OCI-LY7 (cell line): ENCODE measurements around the gene OR4F15. TPM values are rescaled to one million over a fixed set of nuclear protein-coding genes. Genes with fewer than 3 reads are reported as not detected.

Source experiments
- BruUV-seq: library from RNA; stranded (reverse); fragments of 400-500 nt; replicated peaks from 2 replicates; lab custom pipeline; 2021; lab: Mats Ljungman, UMichigan
- CTCF ChIA-PET: fragments of 300-600 bp; sonication (Branson Sonifier 250); formaldehyde crosslinking; loops from one replicate; lab custom pipeline; 2022; ENCODE audit warnings: antibody characterized with exemption; ENCODE audit not compliant: unreplicated experiment; lab: Charles Lee
- POLR2A ChIA-PET: fragments of 300-600 bp; sonication (Branson Sonifier 250); formaldehyde crosslinking; loops from one replicate; lab custom pipeline; 2022; ENCODE audit warnings: antibody characterized with exemption; lab: Charles Lee
- DNase-seq: peaks from one replicate; pipeline ENCODE4 v3.0.0-alpha.2; 2015; ENCODE audit warnings: low spot score
- H2AFZ ChIP-seq: fragments of 200-600 bp; sonication (generic), shearing (Covaris generic); 2 replicates; pipeline ENCODE4 v1.6.1; 2014; ENCODE audit warnings: mild to moderate bottlenecking, antibody characterized with exemption, low read length, moderate library complexity
- H3K27ac ChIP-seq: fragments of 200-600 bp; sonication (generic); 2 replicates; pipeline ENCODE4 v1.5.1; 2014; ENCODE audit warnings: mixed run types, low read depth, mild to moderate bottlenecking, moderate library complexity, low read length, inconsistent platforms; ENCODE audit not compliant: poor library complexity, severe bottlenecking
- H3K36me3 ChIP-seq: fragments of 200-600 bp; sonication (generic); 2 replicates; pipeline ENCODE4 v1.6.1; 2014; ENCODE audit warnings: mild to moderate bottlenecking, antibody characterized with exemption, low read length, moderate library complexity, mixed read lengths; ENCODE audit not compliant: insufficient read depth
- H3K4me1 ChIP-seq: fragments of 200-600 bp; sonication (generic); 2 replicates; pipeline ENCODE4 v1.5.1; 2014; ENCODE audit warnings: mild to moderate bottlenecking, low read length; ENCODE audit not compliant: insufficient read depth, poor library complexity, severe bottlenecking
- H3K4me2 ChIP-seq: fragments of 200-600 bp; sonication (generic); 2 replicates; pipeline ENCODE4 v1.6.1; 2014; ENCODE audit warnings: mild to moderate bottlenecking, low read length
- H3K4me3 ChIP-seq: fragments of 200-600 bp; sonication (generic); 2 replicates; pipeline ENCODE4 v1.5.1; 2014; ENCODE audit warnings: mild to moderate bottlenecking, low read depth, low read length; ENCODE audit not compliant: poor library complexity, severe bottlenecking
- H3K79me2 ChIP-seq: fragments of 200-600 bp; sonication (generic); 2 replicates; pipeline ENCODE4 v1.6.1; 2016; ENCODE audit warnings: low read depth, mild to moderate bottlenecking, low read length, moderate library complexity, mixed read lengths; ENCODE audit not compliant: insufficient read depth
- H3K9me2 ChIP-seq: fragments of 200-600 bp; sonication (generic); 2 replicates; pipeline ENCODE4 v1.6.1; 2016; ENCODE audit warnings: mild to moderate bottlenecking, low read length, mixed read lengths; ENCODE audit not compliant: insufficient read depth
- H3K9me3 ChIP-seq: fragments of 200-600 bp; sonication (generic); 2 replicates; pipeline ENCODE4 v1.6.1; 2014; ENCODE audit warnings: mild to moderate bottlenecking, mixed run types, low read length, mixed read lengths
- H4K20me1 ChIP-seq: fragments of 200-600 bp; sonication (generic); 2 replicates; pipeline ENCODE4 v1.6.1; 2014; ENCODE audit warnings: mild to moderate bottlenecking, antibody characterized with exemption, low read length, moderate library complexity, mixed read lengths; ENCODE audit not compliant: insufficient read depth
- CTCF ChIP-seq: fragments of 200-600 bp; sonication (generic); conservative IDR thresholded peaks from 2 replicates; pipeline ENCODE4 v1.5.1; 2014; ENCODE audit warnings: mild to moderate bottlenecking, antibody characterized with exemption, low read length, moderate library complexity, mixed read lengths
- EZH2phosphoT487 ChIP-seq: fragments of 200-600 bp; sonication (generic); IDR thresholded peaks from 2 replicates; pipeline ENCODE4 v1.6.1; 2018; ENCODE audit warnings: low read depth, borderline replicate concordance, mild to moderate bottlenecking, mixed run types, antibody characterized with exemption, low read length, moderate library complexity, mixed read lengths
- intact Hi-C: fragments of 100-400 bp; cut with micrococcal nuclease; formaldehyde crosslinking; loops from one replicate; pipeline ENCODE4 v1.10.0; 2022; ENCODE audit not compliant: unreplicated experiment
- small RNA-seq: library from RNA; depleted of rRNA; stranded (forward); fragments of <200 nt; gene quantifications from one replicate; pipeline ENCODE3, GENCODE V24; 2014
- total RNA-seq, 2 experiments: library from RNA; depleted of rRNA in 1 of 2; stranded (reverse); fragments of >200 nt in 1 of 2; shearing (Covaris generic) in 1 of 2; gene quantifications; 2 replicates each; pipeline ENCODE4 v1.2.3, GENCODE V29; 2014 to 2022

Gene OR4F15
- total RNA-seq, 2 experiments from 2014 or later = not detected

GRCh38 chr15:101852356-101852755 lies 40.4 kb downstream of the OR4F15 start:
- ChIA-PET CTCF (no interaction called here), POLR2A (no interaction called here)
- no peak overlapping the region for H2AFZ ChIP-seq
- no peak overlapping the region for H3K4me2 ChIP-seq
- no peaks in the 10 kb centered on the region for H3K36me3 ChIP-seq
- no peaks in the 10 kb centered on the region for H3K9me3 ChIP-seq
- DNase-seq = no peak
- no peaks in the 10 kb centered on the region for H3K79me2 ChIP-seq
- H4K20me1 ChIP-seq = no peaks in the 10 kb centered on the region
- no peaks in the 10 kb centered on the region for H3K4me1 ChIP-seq
- TF ChIP-seq EZH2phosphoT487 = no peak
- no peak for TF ChIP-seq CTCF
- no peak overlapping the region for H3K4me3 ChIP-seq
- H3K9me2 ChIP-seq = no peaks in the 10 kb centered on the region
- intact Hi-C loops = no loop called here
- no TSS peak for BruUV-seq
- no peak overlapping the region for H3K27ac ChIP-seq

Small RNA genes lying within 50 kb of the gene (small RNA-seq; reads per million reads assigned to genes)
- not detected for gene RN7SL209P

Other genes with a start within 250 kb of the OR4F15 start
- gene TM2D3, start 159.8 kb upstream of the OR4F15 start, total RNA-seq (2014; rRNA removed; shearing (Covaris generic)) = 28.2 and 39.0 TPM in 2 replicates
- 33.6 and 40.5 TPM in 2 replicates for gene TM2D3, start 159.8 kb upstream of the OR4F15 start, total RNA-seq (2022)
- gene TARS3, start 87.7 kb upstream of the OR4F15 start, total RNA-seq (2014; rRNA removed; shearing (Covaris generic)) = 7.1 and 9.2 TPM in 2 replicates
- 11.0 and 11.4 TPM in 2 replicates for gene TARS3, start 87.7 kb upstream of the OR4F15 start, total RNA-seq (2022)
- not detected in 2 replicates for gene OR4F6, start 8.7 kb upstream of the OR4F15 start, total RNA-seq (2014; rRNA removed; shearing (Covaris generic))
- not detected in 2 replicates for gene OR4F6, start 8.7 kb upstream of the OR4F15 start, total RNA-seq (2022)